HG02763 (cell line): ENCODE results near the gene LCA5L.

ENCODE experiments used
- ATAC-seq: cut with Tn5 transposase; IDR thresholded peaks from one replicate; pipeline ENCODE4 v1.9.1; 2021; ENCODE audit warnings: mild to moderate bottlenecking, moderate library complexity; ENCODE audit not compliant: unreplicated experiment

Gene LCA5L

DNA sequence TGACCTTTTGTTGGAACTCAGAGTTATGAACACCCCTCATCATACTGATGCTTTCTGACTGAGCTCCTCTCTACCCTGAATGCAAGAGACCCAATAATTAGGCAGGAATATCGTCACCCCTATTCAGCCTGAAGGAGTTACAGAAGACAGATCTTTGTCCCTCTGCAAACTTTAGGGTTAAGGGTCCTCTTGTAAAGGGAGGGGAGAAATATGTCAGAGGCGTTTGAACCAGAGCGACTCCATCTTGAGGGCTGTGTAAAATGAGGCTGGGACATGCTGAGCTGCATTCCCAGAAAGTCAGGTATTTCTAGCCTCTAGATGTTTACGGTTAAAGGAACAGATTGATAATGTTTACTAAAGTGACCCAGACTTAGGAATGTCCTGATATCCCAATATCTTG lies 86.2 kb downstream of the LCA5L start:
- ATAC-seq: no peak
